Kidney epithelial cell (primary cell): ENCODE data around the gene CAMK2A. TPM values are rescaled to one million over a fixed set of nuclear protein-coding genes. Genes with fewer than 3 reads are reported as not detected.

Experiments used
- DNase-seq: peaks from one replicate; pipeline ENCODE4 v3.0.0-alpha.2; 2010; ENCODE audit warnings: low read depth
- H3K27me3 ChIP-seq: 2 replicates; pipeline ENCODE4 v1.6.0; 2011; ENCODE audit warnings: low read length; ENCODE audit not compliant: control insufficient read depth, insufficient read depth
- H3K36me3 ChIP-seq: 2 replicates; pipeline ENCODE4 v1.5.1; 2011; ENCODE audit warnings: low read length; ENCODE audit not compliant: control insufficient read depth, insufficient read depth
- H3K4me3 ChIP-seq: 2 replicates; pipeline ENCODE4 v1.5.1; 2011; ENCODE audit warnings: low read depth, mild to moderate bottlenecking, control low read depth, low read length
- total RNA-seq: library from RNA; depleted of rRNA; stranded (reverse); fragments of >200 nt; gene quantifications from 2 replicates; pipeline ENCODE4 v1.2.3, GENCODE V29; 2015
- TF ChIP-seq, protein P1 (sequence below): IDR thresholded peaks from 2 replicates; pipeline ENCODE4 v1.5.1; 2011; ENCODE audit warnings: mild to moderate bottlenecking, moderate library complexity, low read length, control low read depth, inconsistent platforms; ENCODE audit not compliant: insufficient read depth, poor library complexity, severe bottlenecking

The CAMK2A gene
- total RNA-seq, 1 donor from 2014 or later = not detected

- TF ChIP-seq, protein P1, sequence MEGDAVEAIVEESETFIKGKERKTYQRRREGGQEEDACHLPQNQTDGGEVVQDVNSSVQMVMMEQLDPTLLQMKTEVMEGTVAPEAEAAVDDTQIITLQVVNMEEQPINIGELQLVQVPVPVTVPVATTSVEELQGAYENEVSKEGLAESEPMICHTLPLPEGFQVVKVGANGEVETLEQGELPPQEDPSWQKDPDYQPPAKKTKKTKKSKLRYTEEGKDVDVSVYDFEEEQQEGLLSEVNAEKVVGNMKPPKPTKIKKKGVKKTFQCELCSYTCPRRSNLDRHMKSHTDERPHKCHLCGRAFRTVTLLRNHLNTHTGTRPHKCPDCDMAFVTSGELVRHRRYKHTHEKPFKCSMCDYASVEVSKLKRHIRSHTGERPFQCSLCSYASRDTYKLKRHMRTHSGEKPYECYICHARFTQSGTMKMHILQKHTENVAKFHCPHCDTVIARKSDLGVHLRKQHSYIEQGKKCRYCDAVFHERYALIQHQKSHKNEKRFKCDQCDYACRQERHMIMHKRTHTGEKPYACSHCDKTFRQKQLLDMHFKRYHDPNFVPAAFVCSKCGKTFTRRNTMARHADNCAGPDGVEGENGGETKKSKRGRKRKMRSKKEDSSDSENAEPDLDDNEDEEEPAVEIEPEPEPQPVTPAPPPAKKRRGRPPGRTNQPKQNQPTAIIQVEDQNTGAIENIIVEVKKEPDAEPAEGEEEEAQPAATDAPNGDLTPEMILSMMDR = no peak
- DNase-seq = no peak
- Histone ChIP-seq H3K36me3 (no peaks in the 10 kb centered on the region), H3K4me3 (no peak overlapping the region), H3K27me3 (peaks cover 32% of the 10 kb centered on the region)
Observed at GRCh38 chr5:150195736-150196485, 93.7 kb downstream of the CAMK2A start.

DNA sequence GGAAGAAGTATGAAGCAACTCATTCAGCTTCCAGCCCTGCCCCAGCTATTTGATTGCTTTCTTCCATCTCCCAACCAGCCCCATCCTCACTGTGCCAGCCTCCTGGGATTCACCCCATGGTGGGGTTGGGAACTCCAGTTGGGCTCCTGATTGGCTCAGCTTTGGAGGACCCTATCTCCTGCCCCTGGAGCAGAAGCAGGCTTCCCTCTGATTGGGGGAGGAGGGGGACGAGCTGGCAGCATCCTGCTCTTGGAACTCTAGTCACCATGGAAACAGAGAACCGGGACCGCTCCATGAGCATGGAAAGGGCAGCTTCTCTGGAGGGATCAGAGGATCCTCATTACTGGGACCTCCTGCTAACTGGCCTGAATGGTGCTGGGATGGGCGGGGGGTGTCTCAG, 97.1 kb downstream of the CAMK2A start:
- H3K27me3 ChIP-seq = peaks cover 50% of the 10 kb centered on the region
- H3K36me3 ChIP-seq = no peaks in the 10 kb centered on the region
- no peak overlapping the region for H3K4me3 ChIP-seq
- no peak for DNase-seq
- TF ChIP-seq, protein P1 = no peak

GRCh38 chr5:150190987-150191386, 98.6 kb downstream of the CAMK2A start:
- Histone ChIP-seq H3K4me3 (no peak overlapping the region), H3K36me3 (no peaks in the 10 kb centered on the region), H3K27me3 (peaks cover 49% of the 10 kb centered on the region)
- TF ChIP-seq, protein P1 = no peak
- no peak for DNase-seq

DNA sequence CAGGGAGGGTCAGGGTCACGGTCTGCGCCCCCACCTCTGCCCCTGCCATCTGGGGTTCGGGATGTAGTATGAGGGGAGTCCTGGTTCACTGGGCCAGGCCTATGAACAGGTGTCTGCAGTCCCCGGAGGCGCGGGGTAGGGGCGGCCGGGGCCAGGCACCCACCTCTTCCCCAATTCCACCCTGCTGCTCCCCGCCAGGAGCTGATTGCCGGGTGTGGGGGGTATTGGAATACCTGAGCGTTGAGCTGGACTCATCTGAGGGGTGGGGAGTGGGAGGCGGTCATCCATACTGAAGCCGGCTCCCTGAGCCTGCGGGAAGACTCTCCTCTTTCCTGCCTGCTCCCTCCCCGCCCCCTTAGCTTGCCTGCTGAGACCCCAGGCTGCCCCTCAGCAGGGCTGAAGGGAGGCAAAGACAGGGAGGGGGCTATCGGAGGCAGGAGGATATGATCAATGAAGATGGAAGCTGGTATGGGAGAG, 99.0 kb downstream of the CAMK2A start:
- Histone ChIP-seq H3K4me3 (no peak overlapping the region), H3K36me3 (no peaks in the 10 kb centered on the region), H3K27me3 (peaks cover 49% of the 10 kb centered on the region)
- TF ChIP-seq, protein P1 = no peak
- no peak for DNase-seq

DNA sequence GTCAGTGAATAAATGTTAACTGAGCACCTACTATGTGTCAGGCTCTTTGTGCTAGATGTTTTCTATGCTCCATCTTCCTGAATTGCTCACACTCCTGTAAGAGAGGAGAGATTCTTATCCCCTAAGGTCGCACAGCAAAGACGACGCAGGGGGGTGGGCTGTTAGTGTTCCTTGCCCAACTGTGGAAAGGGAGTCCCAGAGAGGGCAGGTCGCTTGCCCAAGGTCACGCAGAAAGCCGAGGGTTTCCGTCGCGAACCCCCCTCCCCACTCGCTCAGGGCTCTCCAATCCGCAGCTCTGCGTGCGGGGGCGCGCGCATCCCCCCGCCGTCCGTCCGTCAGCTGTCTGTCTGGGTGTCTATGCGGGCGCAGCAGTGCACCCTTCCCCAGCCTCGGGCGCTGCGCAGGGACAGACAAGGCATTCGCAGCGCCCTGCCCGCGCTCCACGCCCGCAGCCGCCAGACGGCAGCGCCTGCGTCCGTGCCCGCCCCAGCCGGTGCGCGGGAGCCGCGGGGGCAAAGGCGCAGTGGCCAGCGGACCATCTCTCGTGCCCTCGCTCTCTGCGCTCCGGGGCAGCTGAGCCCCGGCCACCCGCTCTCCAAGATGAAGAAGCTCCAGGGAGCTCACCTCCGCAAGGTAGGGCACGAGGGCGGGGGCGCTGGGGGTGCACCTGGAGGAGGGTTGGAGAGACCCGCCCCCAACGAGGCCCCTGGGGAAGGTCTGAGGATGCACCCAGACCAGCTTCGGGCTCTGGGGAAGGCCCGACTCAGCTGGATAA, 99.7 kb downstream of the CAMK2A start, which contains the start of gene SLC6A7:
Gene SLC6A7 (plus strand): TSS at position 335 of the 775 bp plus-strand sequence. CDS start 266 bp downstream, at position 601.
- TF ChIP-seq, protein P1 = no peak
- Histone ChIP-seq H3K4me3 (no peak within 1 kb of the TSS), H3K27me3 (peaks cover 49% of the 10 kb centered on the region), H3K36me3 (no peaks in the 10 kb centered on the region)
- DNase-seq = no peak
